IPS DF 6.9 (cell line): ENCODE results near the gene P3H2.
"Not testable (repeated sequence)": the region's sequence is repeated elsewhere in the genome, so short reads cannot be mapped to it uniquely, and the experiment has no call there.

Source experiments
- DNase-seq: peaks from one replicate; pipeline ENCODE4 v3.0.0-alpha.2; 2013; ENCODE audit warnings: low read depth, low spot score
- H3K27ac ChIP-seq: one replicate; pipeline ENCODE4 v1.5.1; 2013; ENCODE audit warnings: low read length, control low read depth
- H3K27me3 ChIP-seq: 2 replicates; pipeline ENCODE4 v1.6.1; 2013; ENCODE audit warnings: mild to moderate bottlenecking, low read length; ENCODE audit not compliant: control insufficient read depth, insufficient read depth
- H3K36me3 ChIP-seq: 2 replicates; pipeline ENCODE4 v1.6.1; 2013; ENCODE audit warnings: low read length; ENCODE audit not compliant: control insufficient read depth, insufficient read depth
- H3K4me1 ChIP-seq: 2 replicates; pipeline ENCODE4 v1.6.1; 2013; ENCODE audit warnings: low read length; ENCODE audit not compliant: control insufficient read depth, insufficient read depth
- H3K4me3 ChIP-seq: 2 replicates; pipeline ENCODE4 v1.5.1; 2013; ENCODE audit warnings: mild to moderate bottlenecking, low read length
- H3K9me3 ChIP-seq: 2 replicates; pipeline ENCODE4 v1.6.1; 2013; ENCODE audit warnings: low read length, inconsistent platforms; ENCODE audit not compliant: control insufficient read depth, insufficient read depth
- WGBS: extraction: QIAGEN DNeasy Blood & Tissue Kit; methylation state at CpG from one replicate; pipeline ENCODE4 v1.1.7; 2013; ENCODE audit warnings: mixed read lengths, missing lambda C conversion rate; ENCODE audit not compliant: insufficient read length, insufficient coverage; 5-methylcytosine and 5-hydroxymethylcytosine counted together

Gene P3H2

GRCh38 chr3:190150681-190151080 is 30.0 kb upstream of the P3H2 start:
- Histone ChIP-seq H3K4me1 (no peaks in the 10 kb centered on the region), H3K27me3 (no peaks in the 10 kb centered on the region), H3K4me3 (no peak overlapping the region), H3K36me3 (no peaks in the 10 kb centered on the region), H3K27ac (no peak overlapping the region), H3K9me3 (no peaks in the 10 kb centered on the region)
- WGBS: no CpG with 5 or more reads among the region's 3 CpGs
- DNase-seq: no peak

GRCh38 chr3:190149830-190150619 is 29.3 kb upstream of the P3H2 start:
- not testable (repeated sequence) for H3K27ac ChIP-seq, H3K4me1 ChIP-seq, H3K4me3 ChIP-seq, H3K9me3 ChIP-seq, H3K27me3 ChIP-seq, DNase-seq, H3K36me3 ChIP-seq
- no CpG with 5 or more reads among the region's 6 CpGs for WGBS

GRCh38 chr3:190144793-190145192 is 24.1 kb upstream of the P3H2 start:
- not testable (repeated sequence) for H3K4me1 ChIP-seq, H3K27ac ChIP-seq, H3K27me3 ChIP-seq, H3K4me3 ChIP-seq, DNase-seq, H3K36me3 ChIP-seq, H3K9me3 ChIP-seq
- no CpG with 5 or more reads among the region's 7 CpGs for whole genome bisulfite sequencing

GRCh38 chr3:190142041-190142440 is 21.3 kb upstream of the P3H2 start:
- DNase-seq: no peak
- Histone ChIP-seq H3K27me3 (no peaks in the 10 kb centered on the region), H3K9me3 (no peaks in the 10 kb centered on the region), H3K27ac (no peak overlapping the region), H3K36me3 (no peaks in the 10 kb centered on the region), H3K4me3 (no peak overlapping the region), H3K4me1 (no peaks in the 10 kb centered on the region)
- WGBS: no CpG with 5 or more reads among the region's 3 CpGs

- Histone ChIP-seq H3K36me3 (no peaks in the 10 kb centered on the region), H3K4me1 (no peaks in the 10 kb centered on the region)
- WGBS: no CpG with 5 or more reads among the region's 5 CpGs
These were observed 18.7 kb upstream of the P3H2 start for GRCh38 chr3:190139365-190139764.

GRCh38 chr3:190132371-190132770 is 11.7 kb upstream of the P3H2 start:
- Histone ChIP-seq H3K27ac (no peak overlapping the region), H3K4me3 (no peak overlapping the region), H3K9me3 (no peaks in the 10 kb centered on the region), H3K27me3 (no peaks in the 10 kb centered on the region), H3K4me1 (no peaks in the 10 kb centered on the region), H3K36me3 (no peaks in the 10 kb centered on the region)
- no peak for DNase-seq

More at GRCh38 chr3:190139365-190139764, 18.7 kb upstream of the P3H2 start:
- Histone ChIP-seq H3K9me3 (no peaks in the 10 kb centered on the region), H3K4me3 (no peak overlapping the region), H3K27me3 (no peaks in the 10 kb centered on the region), H3K27ac (no peak overlapping the region)
- DNase-seq: no peak

GRCh38 chr3:190131329-190131728 is 10.6 kb upstream of the P3H2 start:
- Histone ChIP-seq H3K4me1 (no peaks in the 10 kb centered on the region), H3K27ac (no peak overlapping the region), H3K9me3 (no peaks in the 10 kb centered on the region), H3K4me3 (no peak overlapping the region), H3K27me3 (no peaks in the 10 kb centered on the region), H3K36me3 (no peaks in the 10 kb centered on the region)
- DNase-seq: no peak
- no CpG with 5 or more reads among the region's 4 CpGs for WGBS

GRCh38 chr3:190130696-190131095 is 10.0 kb upstream of the P3H2 start:
- H3K27me3 ChIP-seq: no peaks in the 10 kb centered on the region
- H3K9me3 ChIP-seq: no peaks in the 10 kb centered on the region
- no peak for DNase-seq
- WGBS: no CpG with 5 or more reads among the region's 6 CpGs
- H3K4me3 ChIP-seq: no peak overlapping the region
- H3K27ac ChIP-seq: no peak overlapping the region
- no peaks in the 10 kb centered on the region for H3K4me1 ChIP-seq
- H3K36me3 ChIP-seq: no peaks in the 10 kb centered on the region

- no peaks in the 10 kb centered on the region for H3K36me3 ChIP-seq
- no peak overlapping the region for H3K4me3 ChIP-seq
- no peak for DNase-seq
- H3K27me3 ChIP-seq: no peaks in the 10 kb centered on the region
- H3K4me1 ChIP-seq: no peaks in the 10 kb centered on the region
- no CpG with 5 or more reads among the region's 2 CpGs for WGBS
- H3K27ac ChIP-seq: no peak overlapping the region
- H3K9me3 ChIP-seq: no peaks in the 10 kb centered on the region
These were observed 9.3 kb upstream of the P3H2 start for GRCh38 chr3:190130037-190130436.

GRCh38 chr3:190127797-190128196 is 7.1 kb upstream of the P3H2 start:
- H3K27me3 ChIP-seq: no peaks in the 10 kb centered on the region
- no peaks in the 10 kb centered on the region for H3K36me3 ChIP-seq
- no peaks in the 10 kb centered on the region for H3K4me1 ChIP-seq
- H3K27ac ChIP-seq: no peak overlapping the region
- no peaks in the 10 kb centered on the region for H3K9me3 ChIP-seq
- no CpG with 5 or more reads among the region's 6 CpGs for WGBS
- DNase-seq: no peak
- no peak overlapping the region for H3K4me3 ChIP-seq

- H3K9me3 ChIP-seq: no peaks in the 10 kb centered on the region
- H3K27ac ChIP-seq: no peak overlapping the region
- no peak overlapping the region for H3K4me3 ChIP-seq
- H3K4me1 ChIP-seq: no peaks in the 10 kb centered on the region
- H3K27me3 ChIP-seq: no peaks in the 10 kb centered on the region
- no CpG with 5 or more reads among the region's 1 CpG for WGBS
- no peaks in the 10 kb centered on the region for H3K36me3 ChIP-seq
- DNase-seq: no peak
These were observed 6.5 kb upstream of the P3H2 start for GRCh38 chr3:190127195-190127594.
